ENCODE results near the gene PPP2R2C. TPM values are rescaled to one million over a fixed set of nuclear protein-coding genes. Genes with fewer than 3 reads are reported as not detected.

Gene PPP2R2C
- total and polyA plus RNA-seq, 2 of the 4 experiments (the other 2 are of a cell fraction) = 0.03 TPM; not detected in 1

- no peak overlapping the region for H2BK5ac ChIP-seq (ENCODE audit: low read depth, low read length, poor library complexity, severe bottlenecking)
- no peaks in the 10 kb centered on the region for H3K9me3 ChIP-seq (ENCODE audit: control insufficient read depth, insufficient read depth, low read length)
- H2BK15ac ChIP-seq (ENCODE audit: low read depth, low read length) = no peak overlapping the region
- no peak for TF ChIP-seq RAD21 (IDR thresholded peaks at IDR 0.05; ENCODE audit: low read length)
- TF ChIP-seq SMC3 (IDR thresholded peaks at IDR 0.05; ENCODE audit: low read depth, low read length) = no peak
- TF ChIP-seq MXI1 (IDR thresholded peaks at IDR 0.05; ENCODE audit: borderline replicate concordance, low read depth, low read length) = no peak
- no peak for TF ChIP-seq BHLHE40 (IDR thresholded peaks at IDR 0.05; ENCODE audit: low read depth, low read length)
- TF ChIP-seq, protein P1, sequence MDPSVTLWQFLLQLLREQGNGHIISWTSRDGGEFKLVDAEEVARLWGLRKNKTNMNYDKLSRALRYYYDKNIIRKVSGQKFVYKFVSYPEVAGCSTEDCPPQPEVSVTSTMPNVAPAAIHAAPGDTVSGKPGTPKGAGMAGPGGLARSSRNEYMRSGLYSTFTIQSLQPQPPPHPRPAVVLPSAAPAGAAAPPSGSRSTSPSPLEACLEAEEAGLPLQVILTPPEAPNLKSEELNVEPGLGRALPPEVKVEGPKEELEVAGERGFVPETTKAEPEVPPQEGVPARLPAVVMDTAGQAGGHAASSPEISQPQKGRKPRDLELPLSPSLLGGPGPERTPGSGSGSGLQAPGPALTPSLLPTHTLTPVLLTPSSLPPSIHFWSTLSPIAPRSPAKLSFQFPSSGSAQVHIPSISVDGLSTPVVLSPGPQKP (IDR thresholded peaks at IDR 0.05; ENCODE audit: borderline replicate concordance, low read depth, low read length) = no peak
- no peak for TF ChIP-seq MAZ (IDR thresholded peaks at IDR 0.05; ENCODE audit: borderline replicate concordance, low read depth, low read length)
- no peak for TF ChIP-seq FOS (IDR thresholded peaks at IDR 0.05; ENCODE audit: low read depth, low read length)
- TF ChIP-seq CHD1 (IDR thresholded peaks at IDR 0.05; ENCODE audit: low read depth, low read length) = no peak
- TF ChIP-seq NFE2L2 (IDR thresholded peaks at IDR 0.05; ENCODE audit: low read depth, low read length) = no peak
- TF ChIP-seq CTCF (conservative IDR thresholded peaks at IDR 0.05; ENCODE audit: low read depth, low read length) = no peak
- TF ChIP-seq RCOR1 (IDR thresholded peaks at IDR 0.05; ENCODE audit: insufficient replicate concordance, low read length) = no peak
- no peak for TF ChIP-seq CEBPB (IDR thresholded peaks at IDR 0.05; ENCODE audit: low read depth, low read length)
- TF ChIP-seq POLR2A (IDR thresholded peaks at IDR 0.05; ENCODE audit: low read depth, low read length) = no peak
- TF ChIP-seq MAFK (IDR thresholded peaks at IDR 0.05; ENCODE audit: low read depth, low read length) = no peak
- BruUV-seq (replicated peaks) = no TSS peak
- H3K4me3 ChIP-seq (ENCODE audit: insufficient read depth, low read depth, low read length) = no peak overlapping the region
- H3K23ac ChIP-seq (ENCODE audit: low read depth, low read length) = no peak overlapping the region
- no peak overlapping the region for H2AK5ac ChIP-seq (ENCODE audit: low read depth, low read length)
- no peak overlapping the region for H3K9ac ChIP-seq (ENCODE audit: low read depth, low read length)
- intact Hi-C loops (cut with micrococcal nuclease) = no loop called here
- no peak overlapping the region for H4K8ac ChIP-seq (ENCODE audit: low read depth in 2 of 2, low read length in 2 of 2)
- no peak overlapping the region for H2BK120ac ChIP-seq (ENCODE audit: low read depth, low read length)
- no peak for ATAC-seq (ENCODE audit: low read depth)
- no peak overlapping the region for H3K18ac ChIP-seq (ENCODE audit: low read depth, low read length)
- WGBS, 2 experiments (ENCODE audit: extremely low coverage in 2 of 2, insufficient read length in 1 of 2) = no CpG with 5 or more reads among the region's 6 CpGs
- no peaks in the 10 kb centered on the region for H3K36me3 ChIP-seq (ENCODE audit: control insufficient read depth, insufficient read depth, low read length)
- no peak overlapping the region for H2AFZ ChIP-seq (replicated peaks; ENCODE audit: low read length, poor library complexity)
- H2BK20ac ChIP-seq (ENCODE audit: low read depth, low read length) = no peak overlapping the region
- CTCF ChIA-PET = no interaction called here
- H3K56ac ChIP-seq (ENCODE audit: extremely low read depth, insufficient read depth, low read length) = no peak overlapping the region
- no peak for DNase-seq
- no peak overlapping the region for H3K27ac ChIP-seq (ENCODE audit: insufficient read depth, low read length)
- no peaks in the 10 kb centered on the region for H3K4me1 ChIP-seq (ENCODE audit: control insufficient read depth, insufficient read depth, low read length)
- H3K79me1 ChIP-seq (ENCODE audit: low read depth in 1 of 2, low read length in 2 of 2) = no peaks in the 10 kb centered on the region
- H3K27me3 ChIP-seq (ENCODE audit: control insufficient read depth, insufficient read depth, low read length) = peaks cover under 1% of the 10 kb centered on the region
- H3K4ac ChIP-seq (ENCODE audit: low read depth, low read length) = no peak overlapping the region
- dilution Hi-C loops (cut with HindIII; ENCODE audit: low sequenced_read_pairs, unreplicated experiment) = no loop called here
- no peaks in the 10 kb centered on the region for H3K9me1 ChIP-seq (ENCODE audit: insufficient read depth, low read length)
- no peak overlapping the region for H4K91ac ChIP-seq (ENCODE audit: insufficient read depth, low read depth, low read length)
- no peak overlapping the region for H2AK9ac ChIP-seq (replicated peaks; ENCODE audit: low read depth, low read length, poor library complexity)
- no peak overlapping the region for H3K14ac ChIP-seq (replicated peaks; ENCODE audit: low read depth, low read length)
- in situ Hi-C loops (cut with MboI; ENCODE audit: low sequenced_read_pairs) = no loop called here
- no peak overlapping the region for H4K5ac ChIP-seq (ENCODE audit: low read depth, low read length)
- H3K4me2 ChIP-seq (ENCODE audit: low read depth, low read length) = no peak overlapping the region
- no peaks in the 10 kb centered on the region for H4K20me1 ChIP-seq (ENCODE audit: insufficient read depth, low read length)
- POLR2A ChIA-PET (ENCODE audit: unreplicated experiment) = no interaction called here
Measured at GRCh38 chr4:6410664-6411063, 61.8 kb downstream of the PPP2R2C start.

Data from IMR-90 (cell line).